Measurements from ENCODE around the gene IFT25. TPM values are rescaled to one million over a fixed set of nuclear protein-coding genes. Genes with fewer than 3 reads are reported as not detected.
A peak's percentile ranks its signal among the peaks of the same experiment; 100 is the strongest.

The IFT25 gene
- total RNA-seq, 1 donor from 2014 or later: 54.3 TPM

GRCh38 chr1:53936430-53936829, 9.1 kb downstream of the IFT25 start:
- Mint-ChIP-seq H3K27me3 (ENCODE audit: low read depth) (no peaks in the 10 kb centered on the region), H3K9me3 (peaks cover 30% of the 10 kb centered on the region), H3K4me3 (ENCODE audit: low read depth) (no peak overlapping the region), H3K27ac (no peak overlapping the region), H3K4me1 (ENCODE audit: low read depth) (peaks cover 16% of the 10 kb centered on the region), H3K36me3 (ENCODE audit: low read depth) (peaks cover 81% of the 10 kb centered on the region)
- intact Hi-C loops (cut with micrococcal nuclease): no loop called here
- no peak for DNase-seq (ENCODE audit: low spot score)

- peaks cover 30% of the 10 kb centered on the region for H3K9me3 Mint-ChIP-seq
- peaks cover 83% of the 10 kb centered on the region for H3K36me3 Mint-ChIP-seq (ENCODE audit: low read depth)
- H3K27me3 Mint-ChIP-seq (ENCODE audit: low read depth): no peaks in the 10 kb centered on the region
- intact Hi-C loops (cut with micrococcal nuclease): no loop called here
- no peak overlapping the region for H3K4me3 Mint-ChIP-seq (ENCODE audit: low read depth)
- no peak overlapping the region for H3K27ac Mint-ChIP-seq
- H3K4me1 Mint-ChIP-seq (ENCODE audit: low read depth): peaks cover 13% of the 10 kb centered on the region
- DNase-seq (ENCODE audit: low spot score): no peak
Observed at GRCh38 chr1:53934170-53934765, 11.2 kb downstream of the IFT25 start.

- Mint-ChIP-seq H3K9me3 (peaks cover 30% of the 10 kb centered on the region), H3K36me3 (ENCODE audit: low read depth) (peaks cover 85% of the 10 kb centered on the region), H3K4me3 (ENCODE audit: low read depth) (no peak overlapping the region), H3K27ac (no peak overlapping the region), H3K4me1 (ENCODE audit: low read depth) (peaks cover 5% of the 10 kb centered on the region), H3K27me3 (ENCODE audit: low read depth) (no peaks in the 10 kb centered on the region)
- no peak for DNase-seq (ENCODE audit: low spot score)
- intact Hi-C loops (cut with micrococcal nuclease): no loop called here
Observed at GRCh38 chr1:53931523-53931922, 14.0 kb downstream of the IFT25 start.

- Mint-ChIP-seq H3K36me3 (ENCODE audit: low read depth) (peaks cover 81% of the 10 kb centered on the region), H3K4me3 (ENCODE audit: low read depth) (no peak overlapping the region), H3K27ac (no peak overlapping the region), H3K9me3 (peaks cover 30% of the 10 kb centered on the region), H3K4me1 (ENCODE audit: low read depth) (peaks cover 4% of the 10 kb centered on the region), H3K27me3 (ENCODE audit: low read depth) (no peaks in the 10 kb centered on the region)
- intact Hi-C loops (cut with micrococcal nuclease): no loop called here
- no peak for DNase-seq (ENCODE audit: low spot score)
Observed at GRCh38 chr1:53930932-53931331, 14.6 kb downstream of the IFT25 start.

- intact Hi-C loops (cut with micrococcal nuclease): no loop called here
- no peak overlapping the region for H3K4me3 Mint-ChIP-seq (ENCODE audit: low read depth)
- H3K36me3 Mint-ChIP-seq (ENCODE audit: low read depth): peaks cover 73% of the 10 kb centered on the region
- peaks cover 4% of the 10 kb centered on the region for H3K4me1 Mint-ChIP-seq (ENCODE audit: low read depth)
- DNase-seq (ENCODE audit: low spot score): no peak
- peaks cover 21% of the 10 kb centered on the region for H3K9me3 Mint-ChIP-seq
- no peak overlapping the region for H3K27ac Mint-ChIP-seq
- no peaks in the 10 kb centered on the region for H3K27me3 Mint-ChIP-seq (ENCODE audit: low read depth)
Observed at GRCh38 chr1:53929246-53929960, 16.1 kb downstream of the IFT25 start.

GRCh38 chr1:53927376-53927881, 18.1 kb downstream of the IFT25 start:
- peaks cover 8% of the 10 kb centered on the region for H3K9me3 Mint-ChIP-seq
- H3K27me3 Mint-ChIP-seq (ENCODE audit: low read depth): no peaks in the 10 kb centered on the region
- H3K36me3 Mint-ChIP-seq (ENCODE audit: low read depth): peaks cover 70% of the 10 kb centered on the region
- no peak overlapping the region for H3K4me3 Mint-ChIP-seq (ENCODE audit: low read depth)
- no peak overlapping the region for H3K27ac Mint-ChIP-seq
- intact Hi-C loops (cut with micrococcal nuclease): no loop called here
- H3K4me1 Mint-ChIP-seq (ENCODE audit: low read depth): peaks cover 4% of the 10 kb centered on the region
- no peak for DNase-seq (ENCODE audit: low spot score)

GRCh38 chr1:53919675-53920066, 25.8 kb downstream of the IFT25 start:
- no peaks in the 10 kb centered on the region for H3K27me3 Mint-ChIP-seq (ENCODE audit: low read depth)
- DNase-seq (ENCODE audit: low spot score): no peak
- H3K36me3 Mint-ChIP-seq (ENCODE audit: low read depth): peaks cover 59% of the 10 kb centered on the region
- intact Hi-C loops (cut with micrococcal nuclease): loop anchor here (2.0 kb wide), 1 partner anchor 25 kb away; the partner anchor contains the start of gene IFT25
- H3K4me3 Mint-ChIP-seq (ENCODE audit: low read depth): no peak overlapping the region
- peak overlapping the region; percentile 92 for H3K27ac Mint-ChIP-seq
- no peaks in the 10 kb centered on the region for H3K9me3 Mint-ChIP-seq
- H3K4me1 Mint-ChIP-seq (ENCODE audit: low read depth): peaks cover 34% of the 10 kb centered on the region

- H3K4me1 Mint-ChIP-seq (ENCODE audit: low read depth): peaks cover 34% of the 10 kb centered on the region
- DNase-seq (ENCODE audit: low spot score): no peak
- H3K27ac Mint-ChIP-seq: no peak overlapping the region
- no peak overlapping the region for H3K4me3 Mint-ChIP-seq (ENCODE audit: low read depth)
- intact Hi-C loops (cut with micrococcal nuclease): loop anchor here (2.0 kb wide), 1 partner anchor 26 kb away; the partner anchor contains the start of gene IFT25
- peaks cover 47% of the 10 kb centered on the region for H3K36me3 Mint-ChIP-seq (ENCODE audit: low read depth)
- no peaks in the 10 kb centered on the region for H3K9me3 Mint-ChIP-seq
- H3K27me3 Mint-ChIP-seq (ENCODE audit: low read depth): no peaks in the 10 kb centered on the region
Observed at GRCh38 chr1:53918343-53918742, 27.2 kb downstream of the IFT25 start.

GRCh38 chr1:53913352-53914033, 32.0 kb downstream of the IFT25 start:
- Mint-ChIP-seq H3K27ac (no peak overlapping the region), H3K36me3 (ENCODE audit: low read depth) (peaks cover 24% of the 10 kb centered on the region), H3K4me3 (ENCODE audit: low read depth) (no peak overlapping the region), H3K27me3 (ENCODE audit: low read depth) (no peaks in the 10 kb centered on the region), H3K4me1 (ENCODE audit: low read depth) (peaks cover 16% of the 10 kb centered on the region), H3K9me3 (no peaks in the 10 kb centered on the region)
- DNase-seq (ENCODE audit: low spot score): no peak
- intact Hi-C loops (cut with micrococcal nuclease): no loop called here

- intact Hi-C loops (cut with micrococcal nuclease): no loop called here
- Mint-ChIP-seq H3K36me3 (ENCODE audit: low read depth) (peaks cover 17% of the 10 kb centered on the region), H3K4me1 (ENCODE audit: low read depth) (peaks cover 8% of the 10 kb centered on the region), H3K4me3 (ENCODE audit: low read depth) (no peak overlapping the region), H3K9me3 (no peaks in the 10 kb centered on the region), H3K27me3 (ENCODE audit: low read depth) (no peaks in the 10 kb centered on the region), H3K27ac (no peak overlapping the region)
- DNase-seq (ENCODE audit: low spot score): no peak
Observed at GRCh38 chr1:53911442-53911841, 34.1 kb downstream of the IFT25 start.

GRCh38 chr1:53909946-53910345, 35.6 kb downstream of the IFT25 start:
- intact Hi-C loops (cut with micrococcal nuclease): no loop called here
- Mint-ChIP-seq H3K9me3 (no peaks in the 10 kb centered on the region), H3K27me3 (ENCODE audit: low read depth) (no peaks in the 10 kb centered on the region), H3K4me3 (ENCODE audit: low read depth) (no peak overlapping the region), H3K4me1 (ENCODE audit: low read depth) (no peaks in the 10 kb centered on the region), H3K27ac (no peak overlapping the region), H3K36me3 (ENCODE audit: low read depth) (peaks cover 7% of the 10 kb centered on the region)
- DNase-seq (ENCODE audit: low spot score): no peak

GRCh38 chr1:53906121-53906520, 39.4 kb downstream of the IFT25 start:
- Mint-ChIP-seq H3K4me3 (ENCODE audit: low read depth) (no peak overlapping the region), H3K4me1 (ENCODE audit: low read depth) (peaks cover 4% of the 10 kb centered on the region), H3K27me3 (ENCODE audit: low read depth) (no peaks in the 10 kb centered on the region)

GRCh38 chr1:53905509-53905908, 40.0 kb downstream of the IFT25 start:
- peaks cover 6% of the 10 kb centered on the region for H3K4me1 Mint-ChIP-seq (ENCODE audit: low read depth)
- H3K9me3 Mint-ChIP-seq: no peaks in the 10 kb centered on the region
- no peak overlapping the region for H3K4me3 Mint-ChIP-seq (ENCODE audit: low read depth)
- no peak overlapping the region for H3K27ac Mint-ChIP-seq
- intact Hi-C loops (cut with micrococcal nuclease): no loop called here
- H3K27me3 Mint-ChIP-seq (ENCODE audit: low read depth): no peaks in the 10 kb centered on the region
- DNase-seq (ENCODE audit: low spot score): no peak
- no peaks in the 10 kb centered on the region for H3K36me3 Mint-ChIP-seq (ENCODE audit: low read depth)

More at GRCh38 chr1:53906121-53906520, 39.4 kb downstream of the IFT25 start:
- no peaks in the 10 kb centered on the region for H3K9me3 Mint-ChIP-seq
- no peak for DNase-seq (ENCODE audit: low spot score)
- intact Hi-C loops (cut with micrococcal nuclease): no loop called here
- H3K27ac Mint-ChIP-seq: no peak overlapping the region
- H3K36me3 Mint-ChIP-seq (ENCODE audit: low read depth): no peaks in the 10 kb centered on the region
